A673 (cell line): ENCODE measurements around the gene NFATC4. TPM values are rescaled to one million over a fixed set of nuclear protein-coding genes. Genes with fewer than 3 reads are reported as not detected.

Source experiments
- BruUV-seq: library from RNA; stranded (reverse); fragments of 400-500 nt; replicated peaks from 2 replicates; lab custom pipeline; 2021; lab: Mats Ljungman, UMichigan
- CTCF ChIA-PET: fragments of 300-600 bp; sonication (Branson Sonifier 250); formaldehyde crosslinking; loops from one replicate; lab custom pipeline; 2022; ENCODE audit warnings: antibody characterized with exemption; lab: Charles Lee
- POLR2A ChIA-PET: fragments of 300-600 bp; sonication (Branson Sonifier 250); formaldehyde crosslinking; loops from one replicate; lab custom pipeline; 2022; ENCODE audit warnings: antibody characterized with exemption; ENCODE audit not compliant: low non-redundant PET; lab: Charles Lee
- DNase-seq: peaks from one replicate; pipeline ENCODE4 v3.0.0-alpha.2; 2015; ENCODE audit warnings: low spot score
- H3K27ac ChIP-seq: fragments of 200-600 bp; sonication (generic); 2 replicates; pipeline ENCODE4 v1.5.1; 2016; ENCODE audit warnings: mixed run types, low read depth, mild to moderate bottlenecking, mixed read lengths, antibody characterized with exemption, low read length; ENCODE audit not compliant: poor library complexity, severe bottlenecking
- H3K27me3 ChIP-seq: fragments of 200-600 bp; sonication (generic); replicated peaks from 2 replicates; pipeline ENCODE4 v1.6.1; 2017; ENCODE audit warnings: mixed run types, low read depth, mild to moderate bottlenecking, mixed read lengths, antibody characterized with exemption, low read length; ENCODE audit not compliant: insufficient read depth, poor library complexity
- H3K36me3 ChIP-seq: fragments of 200-600 bp; sonication (generic); 2 replicates; pipeline ENCODE4 v1.6.1; 2016; ENCODE audit warnings: mixed run types, mild to moderate bottlenecking, mixed read lengths, antibody characterized with exemption, low read length; ENCODE audit not compliant: insufficient read depth, poor library complexity, severe bottlenecking
- H3K4me1 ChIP-seq: fragments of 200-600 bp; sonication (generic); 2 replicates; pipeline ENCODE4 v1.6.1; 2017; ENCODE audit warnings: mixed run types, mild to moderate bottlenecking, mixed read lengths, antibody characterized with exemption, low read length; ENCODE audit not compliant: insufficient read depth, poor library complexity, severe bottlenecking
- H3K4me3 ChIP-seq: fragments of 200-600 bp; sonication (generic); 2 replicates; pipeline ENCODE4 v1.5.1; 2016; ENCODE audit warnings: low read depth, mixed run types, mild to moderate bottlenecking, mixed read lengths, low read length; ENCODE audit not compliant: poor library complexity, severe bottlenecking
- H3K9me3 ChIP-seq: fragments of 200-600 bp; sonication (generic); 2 replicates; pipeline ENCODE4 v1.6.1; 2016; ENCODE audit warnings: mixed run types, low read depth, mild to moderate bottlenecking, mixed read lengths, antibody characterized with exemption, low read length; ENCODE audit not compliant: poor library complexity, severe bottlenecking
- CTCF ChIP-seq: fragments of 300-800, 200-600 bp; sonication (generic); conservative IDR thresholded peaks from 2 replicates; pipeline ENCODE4 v1.5.1; 2017; ENCODE audit warnings: low read depth, mild to moderate bottlenecking, antibody characterized with exemption, low read length, moderate library complexity, mixed read lengths
- EZH2 ChIP-seq: fragments of 200-600 bp; sonication (generic); IDR thresholded peaks from 2 replicates; pipeline ENCODE4 v1.6.1; 2017; ENCODE audit warnings: borderline replicate concordance, low read depth, mild to moderate bottlenecking, mixed read lengths, antibody characterized with exemption, low read length; ENCODE audit not compliant: poor library complexity, severe bottlenecking
- intact Hi-C: fragments of 100-400 bp; cut with micrococcal nuclease; formaldehyde crosslinking; loops from one replicate; pipeline ENCODE4 v1.10.0; 2022; ENCODE audit not compliant: unreplicated experiment
- total RNA-seq: library from RNA; stranded (reverse); gene quantifications from 2 replicates; pipeline ENCODE4 v1.2.3, GENCODE V29; 2021

The NFATC4 gene
- total RNA-seq, 1 experiment from 2014 or later: 38.1 TPM

GRCh38 chr14:24356208-24356607, 11.8 kb upstream of the NFATC4 start:
- Histone ChIP-seq H3K9me3 (no peaks in the 10 kb centered on the region), H3K27ac (no peak overlapping the region), H3K4me1 (peaks cover 7% of the 10 kb centered on the region), H3K27me3 (no peaks in the 10 kb centered on the region), H3K36me3 (no peaks in the 10 kb centered on the region), H3K4me3 (no peak overlapping the region)
- BruUV-seq: no TSS peak
- ChIA-PET POLR2A (no interaction called here), CTCF (no interaction called here)
- intact Hi-C loops: no loop called here
- no peak for DNase-seq
- TF ChIP-seq EZH2 (no peak), CTCF (no peak)

GRCh38 chr14:24360281-24360680, 7.7 kb upstream of the NFATC4 start:
- no peaks in the 10 kb centered on the region for H3K36me3 ChIP-seq
- TF ChIP-seq EZH2: no peak
- no peak for TF ChIP-seq CTCF
- no peak overlapping the region for H3K27ac ChIP-seq
- intact Hi-C loops: no loop called here
- ChIA-PET CTCF (no interaction called here), POLR2A (no interaction called here)
- no TSS peak for BruUV-seq
- H3K27me3 ChIP-seq: no peaks in the 10 kb centered on the region
- no peaks in the 10 kb centered on the region for H3K9me3 ChIP-seq
- DNase-seq: no peak
- H3K4me1 ChIP-seq: no peaks in the 10 kb centered on the region
- no peak overlapping the region for H3K4me3 ChIP-seq

- CTCF ChIA-PET: no interaction called here
- Histone ChIP-seq H3K27me3 (no peaks in the 10 kb centered on the region), H3K4me3 (no peak overlapping the region), H3K4me1 (peaks cover 9% of the 10 kb centered on the region), H3K27ac (no peak overlapping the region), H3K9me3 (no peaks in the 10 kb centered on the region), H3K36me3 (no peaks in the 10 kb centered on the region)
- POLR2A ChIA-PET: interaction anchor here (0.5 kb wide), 1 partner anchor 1697 kb away, joined by 3 read pairs; no protein-coding TSS in a partner anchor
- DNase-seq: no peak
- BruUV-seq: no TSS peak
- TF ChIP-seq CTCF (no peak), EZH2 (no peak)
- intact Hi-C loops: no loop called here
Measured at GRCh38 chr14:24361326-24361725, 6.7 kb upstream of the NFATC4 start.
